ENCODE results near the gene C6orf52. TPM values are rescaled to one million over a fixed set of nuclear protein-coding genes. Genes with fewer than 3 reads are reported as not detected.
A peak's percentile ranks its signal among the peaks of the same experiment; 100 is the strongest.

The C6orf52 gene
- total and polyA plus RNA-seq, 9 of the 15 experiments (the other 6 are each of a cell fraction or from before 2014, with no cell fraction given), result 6.7 to 37.0 (median 11.1) TPM

- no TSS peak for BruUV-seq (replicated peaks)
- peak overlapping the region in 1 of 2 experiments; percentile 89; a peak in 2 of 4 replicates for H3K9ac ChIP-seq (ENCODE audit: insufficient read depth in 1 of 2, low read depth in 2 of 2, low read length in 2 of 2)
- peak overlapping the region; percentile 55 for H3K4me3 ChIP-seq
- no peak overlapping the region for H3K27ac ChIP-seq (ENCODE audit: extremely low read depth, low read depth, low read length)
- no peaks in the 10 kb centered on the region for H4K20me1 ChIP-seq (replicated peaks; ENCODE audit: control insufficient read depth, insufficient read depth, low read length)
- in situ Hi-C loops (cut with MboI), result no loop called here
- intact Hi-C loops (cut with micrococcal nuclease), result loop anchor here (5.0 kb wide), 1 partner anchor 109 kb away; no protein-coding TSS in a partner anchor
- no peak overlapping the region for H2AFZ ChIP-seq (ENCODE audit: low read depth, low read length)
- H3K79me2 ChIP-seq (ENCODE audit: control insufficient read depth, insufficient read depth, low read length), result peaks cover 53% of the 10 kb centered on the region
- H3K27me3 ChIP-seq (ENCODE audit: control insufficient read depth in 2 of 2, insufficient read depth in 2 of 2, low read length in 2 of 2), result no peaks in the 10 kb centered on the region
- H3K4me1 ChIP-seq (replicated peaks in 1 of 2; ENCODE audit: control insufficient read depth in 2 of 2, insufficient read depth in 2 of 2, low read length in 2 of 2), result peaks cover 5 to 13% of the 10 kb centered on the region in 2 experiments; a peak in 4 of 5 replicates
- peaks cover 22% of the 10 kb centered on the region for H3K36me3 ChIP-seq (ENCODE audit: control insufficient read depth, insufficient read depth, low read length)
- H3K9me1 ChIP-seq (ENCODE audit: control insufficient read depth, insufficient read depth, low read length), result no peaks in the 10 kb centered on the region
- ChIA-PET POLR2A (no interaction called here), CTCF (ENCODE audit: low intra/inter-chr PET ratio) (no interaction called here)
- DNase-seq (ENCODE audit: extremely low read depth in 1 of 4, low spot score in 3 of 4) (no peak), FAIRE-seq (no peak), ATAC-seq (no peak)
- peaks cover 3% of the 10 kb centered on the region; the same call in 1 of the 2 replicates for H3K9me3 ChIP-seq (replicated peaks; ENCODE audit: control insufficient read depth, insufficient read depth, low read depth, low read length)
- H3K4me2 ChIP-seq (ENCODE audit: insufficient read depth, low read length), result peak overlapping the region; percentile 94
- WGBS (ENCODE audit: insufficient coverage, low coverage, missing lambda C conversion rate), result 78% methylated on average over 8 of the region's 8 CpGs
- TF ChIP-seq CBX3 (IDR thresholded peaks at IDR 0.05; ENCODE audit: borderline replicate concordance in 1 of 2, low read length in 2 of 2), result peak in 1 of 2 experiments; percentile 93; a peak in 1 of 3 replicates
- peak; percentile 55; the same call in 1 of the 2 replicates for TF ChIP-seq STAT6 (CRISPR knock-in tag; IDR thresholded peaks at IDR 0.05)
- TF ChIP-seq TARDBP (IDR thresholded peaks at IDR 0.05), result no peak
- TF ChIP-seq CBX5 (IDR thresholded peaks at IDR 0.05; ENCODE audit: borderline replicate concordance, low read depth), result peak; percentile 75; the same call in 1 of the 2 replicates
- TF ChIP-seq FOXJ2 (tag; IDR thresholded peaks at IDR 0.05), result no peak
- TF ChIP-seq ZNF217 (CRISPR knock-in tag; IDR thresholded peaks at IDR 0.05), result no peak
- TF ChIP-seq, protein P1, sequence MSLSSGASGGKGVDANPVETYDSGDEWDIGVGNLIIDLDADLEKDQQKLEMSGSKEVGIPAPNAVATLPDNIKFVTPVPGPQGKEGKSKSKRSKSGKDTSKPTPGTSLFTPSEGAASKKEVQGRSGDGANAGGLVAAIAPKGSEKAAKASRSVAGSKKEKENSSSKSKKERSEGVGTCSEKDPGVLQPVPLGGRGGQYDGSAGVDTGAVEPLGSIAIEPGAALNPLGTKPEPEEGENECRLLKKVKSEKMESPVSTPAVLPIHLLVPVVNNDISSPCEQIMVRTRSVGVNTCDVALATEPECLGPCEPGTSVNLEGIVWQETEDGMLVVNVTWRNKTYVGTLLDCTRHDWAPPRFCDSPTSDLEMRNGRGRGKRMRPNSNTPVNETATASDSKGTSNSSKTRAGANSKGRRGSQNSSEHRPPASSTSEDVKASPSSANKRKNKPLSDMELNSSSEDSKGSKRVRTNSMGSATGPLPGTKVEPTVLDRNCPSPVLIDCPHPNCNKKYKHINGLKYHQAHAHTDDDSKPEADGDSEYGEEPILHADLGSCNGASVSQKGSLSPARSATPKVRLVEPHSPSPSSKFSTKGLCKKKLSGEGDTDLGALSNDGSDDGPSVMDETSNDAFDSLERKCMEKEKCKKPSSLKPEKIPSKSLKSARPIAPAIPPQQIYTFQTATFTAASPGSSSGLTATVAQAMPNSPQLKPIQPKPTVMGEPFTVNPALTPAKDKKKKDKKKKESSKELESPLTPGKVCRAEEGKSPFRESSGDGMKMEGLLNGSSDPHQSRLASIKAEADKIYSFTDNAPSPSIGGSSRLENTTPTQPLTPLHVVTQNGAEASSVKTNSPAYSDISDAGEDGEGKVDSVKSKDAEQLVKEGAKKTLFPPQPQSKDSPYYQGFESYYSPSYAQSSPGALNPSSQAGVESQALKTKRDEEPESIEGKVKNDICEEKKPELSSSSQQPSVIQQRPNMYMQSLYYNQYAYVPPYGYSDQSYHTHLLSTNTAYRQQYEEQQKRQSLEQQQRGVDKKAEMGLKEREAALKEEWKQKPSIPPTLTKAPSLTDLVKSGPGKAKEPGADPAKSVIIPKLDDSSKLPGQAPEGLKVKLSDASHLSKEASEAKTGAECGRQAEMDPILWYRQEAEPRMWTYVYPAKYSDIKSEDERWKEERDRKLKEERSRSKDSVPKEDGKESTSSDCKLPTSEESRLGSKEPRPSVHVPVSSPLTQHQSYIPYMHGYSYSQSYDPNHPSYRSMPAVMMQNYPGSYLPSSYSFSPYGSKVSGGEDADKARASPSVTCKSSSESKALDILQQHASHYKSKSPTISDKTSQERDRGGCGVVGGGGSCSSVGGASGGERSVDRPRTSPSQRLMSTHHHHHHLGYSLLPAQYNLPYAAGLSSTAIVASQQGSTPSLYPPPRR (CRISPR knock-in tag; IDR thresholded peaks at IDR 0.05; ENCODE audit: borderline replicate concordance), result no peak
- no peak for TF ChIP-seq PYGO2 (tag; IDR thresholded peaks at IDR 0.05)
- TF ChIP-seq HDAC6 (IDR thresholded peaks at IDR 0.05; ENCODE audit: low read depth, low read length), result no peak
- no peak for TF ChIP-seq MYBL2 (IDR thresholded peaks at IDR 0.05; ENCODE audit: low read depth)
- TF ChIP-seq MYBL2 (CRISPR knock-in tag; IDR thresholded peaks at IDR 0.05; ENCODE audit: borderline replicate concordance), result no peak
- no peak for TF ChIP-seq ZNF174 (CRISPR knock-in tag; IDR thresholded peaks at IDR 0.05)
- TF ChIP-seq NONO (IDR thresholded peaks at IDR 0.05; ENCODE audit: low read depth in 2 of 2, low read length in 1 of 2), result no peak
- TF ChIP-seq LCOR (CRISPR knock-in tag; IDR thresholded peaks at IDR 0.05), result no peak
Observed at GRCh38 chr6:10692965-10693538, 1.4 kb downstream of the C6orf52 start.
